Measurements from ENCODE around the gene ABCA3. TPM values are rescaled to one million over a fixed set of nuclear protein-coding genes. Genes with fewer than 3 reads are reported as not detected.

The ABCA3 gene
- polyA plus RNA-seq, 6 donors from 2014 or later, result 0.54 to 1.8 (median 0.98) TPM; not detected in 1

GRCh38 chr16:2337431-2338296 is 2.9 kb downstream of the ABCA3 start:
- peak overlapping the region in 1 of 6 donors; percentile 37 for H3K27ac Mint-ChIP-seq
- peaks cover 5 to 36% (median 21%) of the 10 kb centered on the region in 3 donors for H3K27me3 Mint-ChIP-seq
- H3K4me1 Mint-ChIP-seq, result peaks cover 9 to 13% (median 10%) of the 10 kb centered on the region in 3 donors
- DNase-seq (no peak), ATAC-seq (ENCODE audit: low read depth in 2 of 2) (no peak)
- no peaks in the 10 kb centered on the region for H3K9me3 Mint-ChIP-seq
- H3K36me3 Mint-ChIP-seq, result no peaks in the 10 kb centered on the region
- H3K4me3 Mint-ChIP-seq, result peak overlapping the region in 4 of 8 donors; percentile 10 to 75 (median 70)

GRCh38 chr16:2335286-2335895 is 5.1 kb downstream of the ABCA3 start:
- ATAC-seq (ENCODE audit: low read depth in 2 of 2) (no peak), DNase-seq (no peak)
- H3K4me3 Mint-ChIP-seq, result no peak overlapping the region
- no peaks in the 10 kb centered on the region for H3K9me3 Mint-ChIP-seq
- H3K4me1 Mint-ChIP-seq, result peaks cover 6 to 9% (median 7%) of the 10 kb centered on the region in 3 donors
- H3K36me3 Mint-ChIP-seq, result no peaks in the 10 kb centered on the region
- no peak overlapping the region for H3K27ac Mint-ChIP-seq
- H3K27me3 Mint-ChIP-seq, result peaks cover 12 to 53% (median 26%) of the 10 kb centered on the region in 3 donors

GRCh38 chr16:2333772-2334379 is 6.7 kb downstream of the ABCA3 start:
- ATAC-seq (ENCODE audit: low read depth in 2 of 2), result no peak

GRCh38 chr16:2333231-2333630 is 7.3 kb downstream of the ABCA3 start:
- ATAC-seq (ENCODE audit: low read depth in 2 of 2) (no peak), DNase-seq (no peak)
- H3K36me3 Mint-ChIP-seq, result no peaks in the 10 kb centered on the region
- no peak overlapping the region for H3K27ac Mint-ChIP-seq
- no peaks in the 10 kb centered on the region for H3K9me3 Mint-ChIP-seq
- H3K27me3 Mint-ChIP-seq, result peaks cover 10 to 53% (median 22%) of the 10 kb centered on the region in 3 donors
- no peaks in the 10 kb centered on the region for H3K4me1 Mint-ChIP-seq
- H3K4me3 Mint-ChIP-seq, result no peak overlapping the region

More at GRCh38 chr16:2333772-2334379, 6.7 kb downstream of the ABCA3 start:
- no peaks in the 10 kb centered on the region for H3K9me3 Mint-ChIP-seq
- H3K36me3 Mint-ChIP-seq, result no peaks in the 10 kb centered on the region
- DNase-seq, result no peak
- no peak overlapping the region for H3K4me3 Mint-ChIP-seq
- peaks cover 12 to 52% (median 26%) of the 10 kb centered on the region in 3 donors for H3K27me3 Mint-ChIP-seq
- no peaks in the 10 kb centered on the region for H3K4me1 Mint-ChIP-seq
- no peak overlapping the region for H3K27ac Mint-ChIP-seq

GRCh38 chr16:2331931-2332267 is 8.6 kb downstream of the ABCA3 start:
- Mint-ChIP-seq H3K4me1 (no peaks in the 10 kb centered on the region), H3K36me3 (no peaks in the 10 kb centered on the region), H3K9me3 (no peaks in the 10 kb centered on the region), H3K27me3 (peaks cover 7 to 45% (median 17%) of the 10 kb centered on the region in 3 donors), H3K27ac (no peak overlapping the region), H3K4me3 (no peak overlapping the region)
- DNase-seq (no peak), ATAC-seq (ENCODE audit: low read depth in 2 of 2) (no peak)

GRCh38 chr16:2331199-2331930 is 9.2 kb downstream of the ABCA3 start:
- H3K9me3 Mint-ChIP-seq, result no peaks in the 10 kb centered on the region
- no peak overlapping the region for H3K4me3 Mint-ChIP-seq
- peak overlapping the region in 1 of 6 donors; percentile 59 for H3K27ac Mint-ChIP-seq
- H3K4me1 Mint-ChIP-seq, result no peaks in the 10 kb centered on the region
- peaks cover 7 to 45% (median 17%) of the 10 kb centered on the region in 3 donors for H3K27me3 Mint-ChIP-seq
- no peak for ATAC-seq (ENCODE audit: low read depth in 2 of 2)
- no peaks in the 10 kb centered on the region for H3K36me3 Mint-ChIP-seq
- no peak for DNase-seq

- Mint-ChIP-seq H3K4me1 (no peaks in the 10 kb centered on the region), H3K27ac (no peak overlapping the region), H3K9me3 (no peaks in the 10 kb centered on the region), H3K4me3 (no peak overlapping the region), H3K36me3 (no peaks in the 10 kb centered on the region), H3K27me3 (peaks cover 7 to 41% (median 17%) of the 10 kb centered on the region in 3 donors)
- DNase-seq, result no peak
- no peak for ATAC-seq (ENCODE audit: low read depth in 2 of 2)
Measured at GRCh38 chr16:2329532-2329931, 11.0 kb downstream of the ABCA3 start.

- ATAC-seq (ENCODE audit: low read depth in 2 of 2) (no peak), DNase-seq (no peak)
- H3K27me3 Mint-ChIP-seq, result peaks cover 7 to 34% (median 9%) of the 10 kb centered on the region in 3 donors
- no peaks in the 10 kb centered on the region for H3K36me3 Mint-ChIP-seq
- no peaks in the 10 kb centered on the region for H3K9me3 Mint-ChIP-seq
- H3K4me3 Mint-ChIP-seq, result no peak overlapping the region
- H3K27ac Mint-ChIP-seq, result no peak overlapping the region
- H3K4me1 Mint-ChIP-seq, result no peaks in the 10 kb centered on the region
Measured at GRCh38 chr16:2328428-2328827, 12.1 kb downstream of the ABCA3 start.

GRCh38 chr16:2326191-2326590 is 14.3 kb downstream of the ABCA3 start:
- Mint-ChIP-seq H3K27me3 (peaks cover 0 to 13% (median 5%) of the 10 kb centered on the region in 3 donors), H3K36me3 (no peaks in the 10 kb centered on the region), H3K9me3 (no peaks in the 10 kb centered on the region), H3K27ac (no peak overlapping the region), H3K4me1 (no peaks in the 10 kb centered on the region), H3K4me3 (peak overlapping the region in 1 of 8 donors; percentile 60)
- no peak for ATAC-seq (ENCODE audit: low read depth in 2 of 2)
- no peak for DNase-seq

- no peaks in the 10 kb centered on the region for H3K36me3 Mint-ChIP-seq
- peaks cover 0 to 11% (median under 1%) of the 10 kb centered on the region in 3 donors for H3K27me3 Mint-ChIP-seq
- H3K27ac Mint-ChIP-seq, result no peak overlapping the region
- H3K9me3 Mint-ChIP-seq, result no peaks in the 10 kb centered on the region
- no peaks in the 10 kb centered on the region for H3K4me1 Mint-ChIP-seq
- DNase-seq (no peak), ATAC-seq (ENCODE audit: low read depth in 2 of 2) (no peak)
- no peak overlapping the region for H3K4me3 Mint-ChIP-seq
Measured at GRCh38 chr16:2325791-2326190, 14.7 kb downstream of the ABCA3 start.

- DNase-seq, result no peak
- Mint-ChIP-seq H3K4me1 (no peaks in the 10 kb centered on the region), H3K27me3 (peaks cover 0 to 11% (median 0%) of the 10 kb centered on the region in 3 donors), H3K36me3 (no peaks in the 10 kb centered on the region), H3K9me3 (no peaks in the 10 kb centered on the region), H3K27ac (no peak overlapping the region), H3K4me3 (no peak overlapping the region)
- no peak for ATAC-seq (ENCODE audit: low read depth in 2 of 2)
Measured at GRCh38 chr16:2325181-2325580, 15.3 kb downstream of the ABCA3 start.

- Mint-ChIP-seq H3K4me3 (no peak overlapping the region), H3K9me3 (no peaks in the 10 kb centered on the region), H3K27me3 (peaks cover 0 to 8% (median 0%) of the 10 kb centered on the region in 3 donors), H3K36me3 (no peaks in the 10 kb centered on the region), H3K4me1 (no peaks in the 10 kb centered on the region), H3K27ac (no peak overlapping the region)
- DNase-seq (no peak), ATAC-seq (ENCODE audit: low read depth in 2 of 2) (no peak)
Measured at GRCh38 chr16:2324296-2324859, 16.1 kb downstream of the ABCA3 start.

- Mint-ChIP-seq H3K27ac (no peak overlapping the region), H3K9me3 (no peaks in the 10 kb centered on the region), H3K36me3 (no peaks in the 10 kb centered on the region), H3K4me3 (no peak overlapping the region), H3K4me1 (no peaks in the 10 kb centered on the region), H3K27me3 (peaks cover 0 to 5% (median 0%) of the 10 kb centered on the region in 3 donors)
- ATAC-seq (ENCODE audit: low read depth in 2 of 2), result no peak
- no peak for DNase-seq
Measured at GRCh38 chr16:2323701-2324100, 16.8 kb downstream of the ABCA3 start.

Measured in naive B cell (primary cell).